ENCODE data around the gene UBR7. TPM values are rescaled to one million over a fixed set of nuclear protein-coding genes. Genes with fewer than 3 reads are reported as not detected.

Gene UBR7
- total RNA-seq, 1 donor from 2014 or later, result 8.3 TPM

DNA sequence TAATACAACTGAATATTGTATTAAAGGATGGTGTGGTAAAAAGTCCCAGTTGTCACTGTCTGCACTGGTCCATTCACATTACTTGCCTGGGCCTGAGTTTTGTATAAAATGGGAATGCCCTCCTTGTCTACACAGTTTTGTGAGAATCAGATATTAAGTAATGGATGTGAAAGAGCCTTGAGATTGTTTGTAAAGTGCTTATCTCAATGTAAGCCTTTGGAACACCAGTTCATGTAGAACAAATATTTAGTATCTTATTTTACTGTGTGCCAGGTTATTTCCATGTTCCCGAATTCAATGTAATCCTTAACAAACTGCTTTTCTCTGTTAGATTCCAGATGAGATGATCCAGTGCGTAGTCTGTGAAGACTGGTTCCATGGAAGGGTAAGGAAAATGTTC is 7.5 kb downstream of the UBR7 start:
- Histone ChIP-seq H3K4me1 (no peaks in the 10 kb centered on the region), H3K9me3 (no peaks in the 10 kb centered on the region), H3K4me3 (no peak overlapping the region), H3K27ac (no peak overlapping the region), H3K27me3 (no peaks in the 10 kb centered on the region), H3K36me3 (peaks cover 64 to 80% of the 10 kb centered on the region in 2 donors)
- TF ChIP-seq, protein P1, sequence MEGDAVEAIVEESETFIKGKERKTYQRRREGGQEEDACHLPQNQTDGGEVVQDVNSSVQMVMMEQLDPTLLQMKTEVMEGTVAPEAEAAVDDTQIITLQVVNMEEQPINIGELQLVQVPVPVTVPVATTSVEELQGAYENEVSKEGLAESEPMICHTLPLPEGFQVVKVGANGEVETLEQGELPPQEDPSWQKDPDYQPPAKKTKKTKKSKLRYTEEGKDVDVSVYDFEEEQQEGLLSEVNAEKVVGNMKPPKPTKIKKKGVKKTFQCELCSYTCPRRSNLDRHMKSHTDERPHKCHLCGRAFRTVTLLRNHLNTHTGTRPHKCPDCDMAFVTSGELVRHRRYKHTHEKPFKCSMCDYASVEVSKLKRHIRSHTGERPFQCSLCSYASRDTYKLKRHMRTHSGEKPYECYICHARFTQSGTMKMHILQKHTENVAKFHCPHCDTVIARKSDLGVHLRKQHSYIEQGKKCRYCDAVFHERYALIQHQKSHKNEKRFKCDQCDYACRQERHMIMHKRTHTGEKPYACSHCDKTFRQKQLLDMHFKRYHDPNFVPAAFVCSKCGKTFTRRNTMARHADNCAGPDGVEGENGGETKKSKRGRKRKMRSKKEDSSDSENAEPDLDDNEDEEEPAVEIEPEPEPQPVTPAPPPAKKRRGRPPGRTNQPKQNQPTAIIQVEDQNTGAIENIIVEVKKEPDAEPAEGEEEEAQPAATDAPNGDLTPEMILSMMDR (IDR thresholded peaks at IDR 0.05), result no peak
- DNase-seq (ENCODE audit: low spot score in 2 of 2), result no peak
- intact Hi-C loops (cut with DNase I), result no loop called here

DNA sequence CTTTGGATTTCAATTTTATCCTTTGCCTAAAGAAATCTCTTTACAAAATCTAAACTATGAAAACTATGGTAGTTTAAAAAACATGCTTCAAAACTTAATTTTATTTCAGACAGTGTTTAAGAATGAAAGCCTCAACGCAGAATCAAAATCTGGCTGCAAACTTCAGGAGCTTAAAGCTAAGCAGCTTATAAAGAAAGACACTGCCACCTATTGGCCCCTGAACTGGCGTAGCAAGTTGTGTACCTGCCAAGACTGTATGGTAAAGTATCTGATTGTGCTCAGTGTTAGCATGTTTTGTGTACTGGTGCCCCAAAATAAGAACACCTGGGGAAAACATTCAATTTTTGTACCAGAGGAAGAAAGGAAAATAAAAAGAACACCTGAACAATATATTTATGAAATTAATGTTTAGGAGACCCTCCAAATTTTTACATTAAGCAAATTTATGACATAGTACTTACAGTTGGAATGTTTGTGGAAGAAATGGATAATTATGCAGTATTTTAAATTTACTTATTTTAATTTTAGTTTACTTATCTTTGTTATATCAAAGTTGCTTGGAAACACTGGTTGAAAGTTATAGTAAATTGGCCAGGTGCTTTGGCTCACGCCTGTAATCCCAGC is 12.2 kb downstream of the UBR7 start:
- no peak for DNase-seq (ENCODE audit: low spot score in 2 of 2)
- TF ChIP-seq, protein P1 (IDR thresholded peaks at IDR 0.05), result peak in 2 of 3 experiments; percentile 18 to 29
- H3K4me3 ChIP-seq, result no peak overlapping the region
- H3K4me1 ChIP-seq, result no peaks in the 10 kb centered on the region
- no peaks in the 10 kb centered on the region for H3K27me3 ChIP-seq
- H3K36me3 ChIP-seq, result peaks cover 76 to 95% of the 10 kb centered on the region in 2 donors
- H3K9me3 ChIP-seq, result no peaks in the 10 kb centered on the region
- intact Hi-C loops (cut with DNase I), result no loop called here
- H3K27ac ChIP-seq, result no peak overlapping the region

DNA sequence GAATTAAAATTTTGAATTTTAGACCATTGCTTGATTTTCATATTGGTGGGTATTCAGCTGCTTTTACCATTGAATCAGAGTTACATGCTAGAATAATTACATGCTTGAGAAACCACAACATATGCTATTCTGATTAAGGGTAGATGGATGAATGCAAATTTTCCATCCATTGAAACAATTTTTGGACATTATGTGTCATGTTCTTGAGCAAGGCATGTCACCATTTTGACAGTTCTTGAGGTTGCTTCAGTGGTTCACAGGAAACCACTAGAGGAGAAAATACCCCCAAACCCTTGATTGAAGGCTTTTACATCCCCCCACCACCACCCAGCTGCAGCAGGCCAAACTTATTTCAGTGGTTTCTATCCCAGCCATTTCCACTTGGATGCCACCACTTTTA is 13.5 kb downstream of the UBR7 start:
- no peak overlapping the region for H3K27ac ChIP-seq
- DNase-seq (ENCODE audit: low spot score in 2 of 2), result no peak
- H3K9me3 ChIP-seq, result no peaks in the 10 kb centered on the region
- H3K4me3 ChIP-seq, result no peak overlapping the region
- H3K4me1 ChIP-seq, result no peaks in the 10 kb centered on the region
- no peaks in the 10 kb centered on the region for H3K27me3 ChIP-seq
- peaks cover 72 to 90% of the 10 kb centered on the region in 2 donors for H3K36me3 ChIP-seq
- intact Hi-C loops (cut with DNase I), result no loop called here
- TF ChIP-seq, protein P1 (IDR thresholded peaks at IDR 0.05), result no peak

DNA sequence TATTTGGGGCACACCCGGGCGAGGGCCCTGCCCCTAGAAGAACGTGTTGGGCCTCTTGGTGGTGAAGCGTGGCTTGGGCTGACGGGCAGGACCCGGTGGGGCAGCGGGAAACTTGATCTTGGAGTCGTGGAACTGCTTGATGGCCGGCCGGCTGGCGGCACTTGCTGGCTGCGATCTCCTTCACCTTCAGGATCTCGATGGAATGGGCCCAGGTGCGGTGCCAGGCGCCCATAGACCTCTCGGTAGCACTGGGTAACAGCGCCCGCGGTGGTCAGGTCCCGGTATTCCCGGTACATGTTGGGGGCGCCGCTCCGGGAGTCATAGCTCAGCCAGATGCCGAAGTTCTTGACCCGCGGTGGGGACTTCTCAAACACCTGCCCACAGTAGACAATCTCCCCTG is 16.5 kb downstream of the UBR7 start:
- H3K27me3 ChIP-seq, result no peaks in the 10 kb centered on the region
- H3K27ac ChIP-seq, result no peak overlapping the region
- H3K36me3 ChIP-seq, result peaks cover 69 to 89% of the 10 kb centered on the region in 2 donors
- intact Hi-C loops (cut with DNase I), result no loop called here
- no peaks in the 10 kb centered on the region for H3K9me3 ChIP-seq
- H3K4me1 ChIP-seq, result no peaks in the 10 kb centered on the region
- TF ChIP-seq, protein P1 (IDR thresholded peaks at IDR 0.05), result no peak
- H3K4me3 ChIP-seq, result no peak overlapping the region
- DNase-seq (ENCODE audit: low spot score in 2 of 2), result no peak

DNA sequence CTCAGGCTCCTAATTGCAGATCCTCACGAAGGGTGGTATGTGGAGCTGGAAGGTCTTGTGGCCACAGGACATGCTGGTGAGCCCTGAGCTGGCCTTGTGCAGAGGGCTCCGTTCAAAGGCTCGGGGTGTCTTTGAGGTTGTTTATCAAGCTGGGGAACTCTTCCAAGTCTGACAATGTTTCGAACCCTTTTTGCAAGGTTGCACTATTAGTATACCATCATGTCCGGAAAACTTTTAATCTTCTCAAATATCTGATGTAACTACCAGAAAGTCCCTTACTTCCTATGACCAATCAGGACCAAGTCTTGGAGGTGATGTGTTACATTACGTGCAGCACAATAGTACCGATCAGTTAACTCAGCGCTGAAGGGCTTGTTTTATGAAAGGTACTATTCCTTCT is 21.5 kb downstream of the UBR7 start:
- H3K36me3 ChIP-seq, result peaks cover 33 to 43% of the 10 kb centered on the region in 2 donors
- H3K27ac ChIP-seq, result no peak overlapping the region
- TF ChIP-seq, protein P1 (IDR thresholded peaks at IDR 0.05), result no peak
- DNase-seq (ENCODE audit: low spot score in 2 of 2), result no peak
- no peak overlapping the region for H3K4me3 ChIP-seq
- H3K9me3 ChIP-seq, result no peaks in the 10 kb centered on the region
- H3K4me1 ChIP-seq, result no peaks in the 10 kb centered on the region
- H3K27me3 ChIP-seq, result no peaks in the 10 kb centered on the region
- intact Hi-C loops (cut with DNase I), result no loop called here

DNA sequence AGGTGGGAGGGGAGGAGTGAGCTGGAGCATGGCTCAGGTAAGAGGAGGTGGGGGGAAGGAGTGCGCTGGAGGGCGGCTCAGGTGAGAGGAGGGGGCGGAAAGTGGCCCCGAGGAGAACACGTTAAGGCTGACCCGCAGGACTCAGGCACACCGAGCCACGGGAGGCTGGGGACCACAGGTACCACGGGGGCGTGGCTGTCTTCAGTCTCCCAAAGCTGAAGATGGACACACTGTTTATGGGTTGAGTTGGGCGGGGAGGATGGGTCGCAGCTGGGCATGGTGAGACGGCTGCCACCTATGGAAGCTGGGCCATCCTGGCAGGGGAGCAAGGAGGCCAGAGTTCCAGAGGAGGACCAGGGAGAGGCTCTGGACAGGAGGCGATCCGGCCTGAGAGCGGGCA is 23.5 kb downstream of the UBR7 start:
- H3K27me3 ChIP-seq, result no peaks in the 10 kb centered on the region
- H3K9me3 ChIP-seq, result no peaks in the 10 kb centered on the region
- no peak overlapping the region for H3K4me3 ChIP-seq
- H3K36me3 ChIP-seq, result peaks cover 19 to 28% of the 10 kb centered on the region in 2 donors
- H3K27ac ChIP-seq, result no peak overlapping the region
- no peaks in the 10 kb centered on the region for H3K4me1 ChIP-seq
- intact Hi-C loops (cut with DNase I), result no loop called here
- DNase-seq (ENCODE audit: low spot score in 2 of 2), result no peak
- TF ChIP-seq, protein P1 (IDR thresholded peaks at IDR 0.05), result no peak
